B cell (primary cell): ENCODE results near the gene ADCY2. TPM values are rescaled to one million over a fixed set of nuclear protein-coding genes. Genes with fewer than 3 reads are reported as not detected.

Experiments
- ATAC-seq: fragments of 200-7000 bp; cut with Tn5 transposase; one replicate; pipeline ENCODE4 v1.10.0; 2021; ENCODE audit warnings: low read depth, mild to moderate bottlenecking, moderate number of reproducible peaks, moderate library complexity
- CTCF ChIA-PET: fragments of 350-600 bp; sonication (Branson Sonifier 250); formaldehyde crosslinking; loops from one replicate; lab custom pipeline; 2021; ENCODE audit warnings: antibody characterized with exemption, inconsistent platforms; lab: Charles Lee
- POLR2A ChIA-PET: fragments of 350-600 bp; sonication (Branson Sonifier 250); formaldehyde crosslinking; loops from one replicate; lab custom pipeline; 2021; ENCODE audit warnings: antibody characterized with exemption; lab: Charles Lee
- DNase-seq: peaks from one replicate; pipeline ENCODE4 v3.0.0; 2013
- H2AFZ ChIP-seq: 2 replicates; pipeline ENCODE4 v1.6.1; 2012; ENCODE audit warnings: mild to moderate bottlenecking, low read depth, low read length; ENCODE audit not compliant: insufficient read depth, poor library complexity, severe bottlenecking
- H3K27ac ChIP-seq, 2 donors: 1 replicate in 1 of 2; 2 replicates in 1 of 2; pipeline ENCODE4 v1.5.1; 2012 to 2013; ENCODE audit warnings: low read length in 2 of 2, mild to moderate bottlenecking in 2 of 2, moderate library complexity in 1 of 2
- H3K27me3 ChIP-seq, 4 experiments: fragments of 200-600 bp in 1 of 4; sonication (generic) in 1 of 4; replicated peaks in 1 of 4; 1 replicate in 2 of 4; 2 replicates in 2 of 4; pipeline versions ENCODE4 v1.6.1 to v1.7.0; 2013 to 2016; ENCODE audit warnings: low read length in 3 of 4, mild to moderate bottlenecking in 2 of 4, mixed read lengths in 1 of 4, moderate library complexity in 1 of 4; ENCODE audit not compliant: insufficient read depth in 4 of 4, control insufficient read depth in 3 of 4; ENCODE audit errors: control extremely low read depth in 1 of 4
- H3K36me3 ChIP-seq, 2 experiments: replicated peaks in 1 of 2; 1 replicate in 1 of 2; 2 replicates in 1 of 2; pipeline versions ENCODE4 v1.6.1 to v1.7.1; 2013; ENCODE audit warnings: low read length in 1 of 2; ENCODE audit not compliant: insufficient read depth in 2 of 2, control insufficient read depth in 1 of 2; ENCODE audit errors: control extremely low read depth in 1 of 2, extremely low read depth in 1 of 2
- H3K4me1 ChIP-seq, 2 donors: fragments of 200-600 bp in 1 of 2; sonication (generic) in 1 of 2; 1 replicate in 1 of 2; 2 replicates in 1 of 2; pipeline versions ENCODE4 v1.5.1 to v1.6.1; 2013 to 2017; ENCODE audit warnings: low read length in 2 of 2; ENCODE audit not compliant: control insufficient read depth in 2 of 2, insufficient read depth in 2 of 2
- H3K4me2 ChIP-seq: replicated peaks from 2 replicates; pipeline ENCODE3; 2012; ENCODE audit warnings: mild to moderate bottlenecking, low read depth, low read length; ENCODE audit not compliant: poor library complexity, severe bottlenecking
- H3K4me3 ChIP-seq, 5 experiments: fragments of 200-600 bp in 1 of 5; sonication (generic) in 1 of 5; 1 replicate in 3 of 5; 2 replicates in 2 of 5; pipeline versions ENCODE4 v1.5.1 to v1.7.0; 2011 to 2016; ENCODE audit warnings: low read length in 4 of 5, mild to moderate bottlenecking in 4 of 5, low read depth in 2 of 5, control low read depth in 1 of 5, moderate library complexity in 1 of 5; ENCODE audit not compliant: insufficient read depth in 1 of 5; ENCODE audit errors: control extremely low read depth in 1 of 5, extremely low read depth in 1 of 5
- H3K79me2 ChIP-seq: fragments of 200-600 bp; sonication (generic); one replicate; pipeline ENCODE4 v1.6.0; 2016; ENCODE audit warnings: low read length; ENCODE audit not compliant: control insufficient read depth, insufficient read depth
- H3K9ac ChIP-seq: fragments of 200-600 bp; sonication (generic); 2 replicates; pipeline ENCODE4 v1.6.1; 2017; ENCODE audit warnings: mild to moderate bottlenecking, low read length, moderate library complexity
- H3K9me3 ChIP-seq, 3 donors: one replicate each; pipeline versions ENCODE4 v1.6.1 to v1.7.1; 2013; ENCODE audit warnings: low read length in 2 of 3; ENCODE audit not compliant: control insufficient read depth in 2 of 3, insufficient read depth in 1 of 3; ENCODE audit errors: control extremely low read depth in 1 of 3
- H4K20me1 ChIP-seq: 2 replicates; pipeline ENCODE4 v1.6.0; 2012; ENCODE audit warnings: mild to moderate bottlenecking, low read length; ENCODE audit not compliant: insufficient read depth, control insufficient read depth, poor library complexity, severe bottlenecking
- H3K27ac Mint-ChIP-seq: one replicate; pipeline ENCODE4 v1.8.0; 2021; ENCODE audit warnings: mixed read lengths
- H3K27me3 Mint-ChIP-seq: one replicate; pipeline ENCODE4 v1.8.0; 2021; ENCODE audit warnings: mixed read lengths
- H3K4me1 Mint-ChIP-seq: one replicate; pipeline ENCODE4 v1.8.0; 2021; ENCODE audit warnings: mixed read lengths
- H3K4me3 Mint-ChIP-seq: one replicate; pipeline ENCODE4 v1.8.0; 2021; ENCODE audit warnings: mixed read lengths
- H3K9me3 Mint-ChIP-seq: one replicate; pipeline ENCODE4 v1.8.0; 2022; ENCODE audit warnings: mixed read lengths; ENCODE audit not compliant: insufficient read depth
- EZH2 ChIP-seq: IDR thresholded peaks from 2 replicates; pipeline ENCODE4 v1.6.1; 2012; ENCODE audit warnings: borderline replicate concordance, low read depth, mild to moderate bottlenecking, moderate library complexity, low read length; ENCODE audit not compliant: insufficient read depth, poor library complexity, severe bottlenecking
- WGBS: methylation state at CpG from one replicate; pipeline ENCODE4 v1.1.5; 2013; ENCODE audit warnings: missing lambda C conversion rate; ENCODE audit not compliant: insufficient coverage; 5-methylcytosine and 5-hydroxymethylcytosine counted together
- intact Hi-C: fragments of 100-400 bp; cut with micrococcal nuclease; formaldehyde crosslinking; loops from one replicate; pipeline ENCODE4 v1.10.0; 2022
- polyA plus RNA-seq: library from polyadenylated mRNA; depleted of rRNA; stranded (reverse); fragments of >200 nt; gene quantifications from 2 replicates; pipeline ENCODE4 v1.2.3, GENCODE V29; 2012
- total RNA-seq, 2 donors: library from RNA; stranded (reverse); fragments of 120-200 nt in 1 of 2; gene quantifications; 1 replicate in 1 of 2; 2 replicates in 1 of 2; pipeline versions ENCODE4 v1.2.3 to v1.2.4, GENCODE V29; 2013 to 2022
- TF ChIP-seq, protein P1 (sequence below): fragments of 200-600 bp; IDR thresholded peaks from one replicate; pipeline ENCODE4 v1.8.0; 2022; ENCODE audit warnings: antibody characterized with exemption, mild to moderate bottlenecking

The ADCY2 gene
- total and polyA plus RNA-seq, 2 donors (not counting 1 experiment from before 2014, with no cell fraction given) = not detected

DNA sequence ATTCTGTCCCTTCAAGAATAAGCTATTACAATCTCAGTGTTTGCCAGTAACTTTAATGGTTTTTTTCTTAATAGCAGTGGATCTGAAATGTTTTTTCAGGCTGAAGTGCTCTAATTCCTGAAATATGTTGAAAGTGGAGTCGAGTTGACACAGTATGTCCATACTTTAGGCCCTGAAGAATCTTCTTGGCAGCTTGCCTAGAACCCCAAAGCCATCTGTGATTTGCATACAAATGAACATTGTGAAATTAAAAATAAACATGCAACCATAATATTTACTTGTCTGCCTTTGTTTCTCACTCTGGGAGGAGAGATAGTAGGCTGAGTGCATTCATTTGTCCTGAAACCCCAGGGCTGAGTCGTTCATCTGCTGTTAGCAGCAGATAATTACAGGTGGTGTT, 152.7 kb downstream of the ADCY2 start:
- DNase-seq (no peak), ATAC-seq (no peak)
- ChIA-PET POLR2A (no interaction called here), CTCF (no interaction called here)
- Histone ChIP-seq H3K79me2 (no peaks in the 10 kb centered on the region), H3K4me1 (no peaks in the 10 kb centered on the region), H3K4me3 (no peak overlapping the region), H3K4me2 (no peak overlapping the region), H3K9ac (no peak overlapping the region), H4K20me1 (no peaks in the 10 kb centered on the region), H3K27me3 (no peaks in the 10 kb centered on the region), H3K9me3 (peaks cover 0 to 9% (median 0%) of the 10 kb centered on the region in 3 donors), H2AFZ (no peak overlapping the region), H3K27ac (no peak overlapping the region), H3K36me3 (no peaks in the 10 kb centered on the region)
- no peak overlapping the region for H3K27ac Mint-ChIP-seq
- 83% methylated on average over 1 of the region's 2 CpGs for WGBS
- no peaks in the 10 kb centered on the region for H3K9me3 Mint-ChIP-seq
- no peaks in the 10 kb centered on the region for H3K4me1 Mint-ChIP-seq
- no peak overlapping the region for H3K4me3 Mint-ChIP-seq
- TF ChIP-seq, protein P1, sequence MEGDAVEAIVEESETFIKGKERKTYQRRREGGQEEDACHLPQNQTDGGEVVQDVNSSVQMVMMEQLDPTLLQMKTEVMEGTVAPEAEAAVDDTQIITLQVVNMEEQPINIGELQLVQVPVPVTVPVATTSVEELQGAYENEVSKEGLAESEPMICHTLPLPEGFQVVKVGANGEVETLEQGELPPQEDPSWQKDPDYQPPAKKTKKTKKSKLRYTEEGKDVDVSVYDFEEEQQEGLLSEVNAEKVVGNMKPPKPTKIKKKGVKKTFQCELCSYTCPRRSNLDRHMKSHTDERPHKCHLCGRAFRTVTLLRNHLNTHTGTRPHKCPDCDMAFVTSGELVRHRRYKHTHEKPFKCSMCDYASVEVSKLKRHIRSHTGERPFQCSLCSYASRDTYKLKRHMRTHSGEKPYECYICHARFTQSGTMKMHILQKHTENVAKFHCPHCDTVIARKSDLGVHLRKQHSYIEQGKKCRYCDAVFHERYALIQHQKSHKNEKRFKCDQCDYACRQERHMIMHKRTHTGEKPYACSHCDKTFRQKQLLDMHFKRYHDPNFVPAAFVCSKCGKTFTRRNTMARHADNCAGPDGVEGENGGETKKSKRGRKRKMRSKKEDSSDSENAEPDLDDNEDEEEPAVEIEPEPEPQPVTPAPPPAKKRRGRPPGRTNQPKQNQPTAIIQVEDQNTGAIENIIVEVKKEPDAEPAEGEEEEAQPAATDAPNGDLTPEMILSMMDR = no peak
- no peak for TF ChIP-seq EZH2
- intact Hi-C loops = no loop called here
- no peaks in the 10 kb centered on the region for H3K27me3 Mint-ChIP-seq

DNA sequence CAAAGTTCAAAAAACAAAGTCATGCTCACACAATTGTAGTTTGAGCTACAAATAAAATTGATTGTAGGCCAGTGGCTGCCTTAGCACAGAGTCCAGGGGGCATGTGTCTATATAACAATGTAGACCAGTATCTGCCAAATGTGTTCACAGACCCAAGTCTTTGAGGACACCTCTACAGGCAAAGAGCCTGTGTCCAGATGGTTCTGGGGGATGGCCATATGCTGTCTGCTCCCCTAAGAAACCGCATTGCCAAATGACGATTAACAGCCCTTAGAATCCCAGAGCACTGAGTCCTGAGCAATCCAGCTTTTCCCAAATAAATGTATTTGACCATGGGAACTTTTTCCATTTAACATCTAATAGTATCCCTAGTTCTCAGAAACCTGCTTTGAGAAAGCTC, 169.6 kb downstream of the ADCY2 start:
- Mint-ChIP-seq H3K4me1 (no peaks in the 10 kb centered on the region), H3K27ac (no peak overlapping the region), H3K27me3 (no peaks in the 10 kb centered on the region), H3K9me3 (no peaks in the 10 kb centered on the region), H3K4me3 (no peak overlapping the region)
- Histone ChIP-seq H3K27me3 (no peaks in the 10 kb centered on the region), H3K9me3 (no peaks in the 10 kb centered on the region), H3K4me3 (no peak overlapping the region), H3K36me3 (no peaks in the 10 kb centered on the region), H3K79me2 (no peaks in the 10 kb centered on the region), H3K27ac (no peak overlapping the region), H3K9ac (no peak overlapping the region), H3K4me2 (no peak overlapping the region), H4K20me1 (no peaks in the 10 kb centered on the region), H2AFZ (no peak overlapping the region), H3K4me1 (no peaks in the 10 kb centered on the region)
- no peak for ATAC-seq
- intact Hi-C loops = no loop called here
- no peak for TF ChIP-seq EZH2
- TF ChIP-seq, protein P1 = no peak
- 100% methylated on average over 2 of the region's 2 CpGs for WGBS
- POLR2A ChIA-PET = no interaction called here
- CTCF ChIA-PET = no interaction called here
- no peak for DNase-seq
